GM12801 (cell line): ENCODE measurements around the gene GXYLT1.

ENCODE experiments used
- TF ChIP-seq, protein P1 (sequence below): IDR thresholded peaks from one replicate; pipeline ENCODE4 v1.5.1; 2011; ENCODE audit warnings: control low read depth; ENCODE audit not compliant: insufficient read length; ENCODE audit errors: extremely low read depth

GXYLT1 gene

DNA sequence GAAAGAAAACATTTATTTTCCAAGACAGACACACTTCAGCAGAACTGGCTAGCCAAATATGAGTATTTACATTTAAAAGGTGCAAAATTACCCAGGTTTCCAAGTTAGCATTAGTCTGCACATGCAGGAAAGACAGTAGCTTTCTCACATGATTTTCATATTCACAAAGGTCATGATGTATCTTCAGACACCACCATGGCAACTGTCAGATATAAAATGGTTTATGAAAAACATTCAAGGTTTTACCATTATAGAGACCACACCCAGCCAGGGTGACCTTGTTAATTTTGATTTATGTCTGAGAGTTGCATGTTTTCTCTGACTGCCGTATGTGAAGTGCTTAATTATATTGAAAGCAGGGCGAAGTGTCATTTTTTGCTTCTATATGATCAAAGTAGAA lies 91.2 kb downstream of the GXYLT1 start:
- TF ChIP-seq, protein P1, sequence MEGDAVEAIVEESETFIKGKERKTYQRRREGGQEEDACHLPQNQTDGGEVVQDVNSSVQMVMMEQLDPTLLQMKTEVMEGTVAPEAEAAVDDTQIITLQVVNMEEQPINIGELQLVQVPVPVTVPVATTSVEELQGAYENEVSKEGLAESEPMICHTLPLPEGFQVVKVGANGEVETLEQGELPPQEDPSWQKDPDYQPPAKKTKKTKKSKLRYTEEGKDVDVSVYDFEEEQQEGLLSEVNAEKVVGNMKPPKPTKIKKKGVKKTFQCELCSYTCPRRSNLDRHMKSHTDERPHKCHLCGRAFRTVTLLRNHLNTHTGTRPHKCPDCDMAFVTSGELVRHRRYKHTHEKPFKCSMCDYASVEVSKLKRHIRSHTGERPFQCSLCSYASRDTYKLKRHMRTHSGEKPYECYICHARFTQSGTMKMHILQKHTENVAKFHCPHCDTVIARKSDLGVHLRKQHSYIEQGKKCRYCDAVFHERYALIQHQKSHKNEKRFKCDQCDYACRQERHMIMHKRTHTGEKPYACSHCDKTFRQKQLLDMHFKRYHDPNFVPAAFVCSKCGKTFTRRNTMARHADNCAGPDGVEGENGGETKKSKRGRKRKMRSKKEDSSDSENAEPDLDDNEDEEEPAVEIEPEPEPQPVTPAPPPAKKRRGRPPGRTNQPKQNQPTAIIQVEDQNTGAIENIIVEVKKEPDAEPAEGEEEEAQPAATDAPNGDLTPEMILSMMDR = no peak

DNA sequence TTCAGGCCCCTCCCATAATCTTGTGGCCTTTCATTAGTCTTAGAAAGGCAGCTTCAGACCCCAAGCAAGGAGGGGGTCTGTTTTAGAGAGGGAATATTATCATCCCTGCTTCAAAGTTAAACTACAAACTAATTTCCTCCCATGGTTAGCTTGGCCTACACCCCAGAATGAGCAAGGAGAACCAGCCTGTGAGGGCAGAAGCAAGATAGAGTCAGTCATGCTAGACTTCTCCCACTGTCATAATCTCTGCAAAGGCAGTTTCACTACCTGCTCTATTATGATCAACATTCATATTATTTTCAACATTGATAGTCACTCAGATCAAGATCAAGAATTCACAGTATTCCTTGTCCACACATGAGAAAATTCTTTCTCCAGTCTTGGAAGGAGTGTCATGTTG lies 105.1 kb downstream of the GXYLT1 start:
- TF ChIP-seq, protein P1 = no peak

DNA sequence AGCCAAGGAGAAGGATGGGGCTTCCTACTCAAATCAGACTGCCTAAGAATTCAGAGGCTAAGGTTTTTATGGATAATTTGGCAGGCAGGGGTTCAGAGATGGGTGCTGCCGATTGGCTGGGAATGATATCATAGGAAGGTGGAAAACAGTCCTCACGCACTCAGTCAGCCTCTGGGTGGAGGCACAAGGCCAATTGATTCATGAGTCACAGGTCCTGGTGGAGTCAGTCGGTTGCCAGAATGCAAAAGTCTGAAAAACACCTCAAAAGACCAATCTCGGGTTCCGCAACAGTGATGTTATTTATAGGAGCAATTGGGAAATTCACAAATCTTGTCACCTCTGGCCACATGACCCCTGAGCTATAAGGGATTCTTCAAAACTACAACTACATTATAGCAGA lies 105.5 kb downstream of the GXYLT1 start:
- TF ChIP-seq, protein P1 = no peak

DNA sequence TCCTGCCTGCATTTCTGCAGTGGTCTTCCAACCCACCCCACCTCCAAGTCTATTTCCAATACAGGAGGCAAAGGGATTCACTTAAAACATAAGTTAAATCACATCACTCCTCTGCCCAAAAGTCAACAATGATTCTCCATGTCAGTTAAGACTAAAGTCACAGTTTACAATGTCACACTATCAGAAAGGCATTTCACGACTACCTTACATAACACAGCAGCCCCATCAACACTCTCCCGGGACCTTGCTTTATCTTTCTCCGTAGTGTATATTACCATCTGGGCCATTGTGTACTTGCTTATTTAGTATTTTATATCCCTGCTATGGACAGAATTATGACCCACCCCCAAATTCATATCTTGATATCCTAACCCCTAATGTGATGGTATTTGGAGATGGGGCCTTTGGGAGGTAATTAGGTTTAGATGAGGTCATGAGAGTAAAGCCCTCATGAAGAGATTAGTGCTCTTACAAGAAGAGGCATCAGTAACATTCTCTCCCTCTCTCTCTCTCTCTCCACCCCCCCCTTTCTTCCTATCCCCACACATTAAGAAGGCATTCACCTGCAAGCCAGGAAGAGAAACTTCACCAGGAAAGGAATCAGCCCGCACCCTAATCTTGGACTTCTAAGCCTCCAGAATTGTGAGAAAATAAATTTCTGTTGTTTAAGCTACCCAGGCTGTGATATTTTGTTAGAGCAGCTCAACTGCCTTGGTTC lies 112.7 kb downstream of the GXYLT1 start:
- TF ChIP-seq, protein P1 = no peak
